Measurements from ENCODE around the gene ATP5PO. TPM values are rescaled to one million over a fixed set of nuclear protein-coding genes. Genes with fewer than 3 reads are reported as not detected.
A peak's percentile ranks its signal among the peaks of the same experiment; 100 is the strongest.

Gene ATP5PO
- total RNA-seq, 4 donors from 2014 or later: 133 to 311 (median 214) TPM

DNA sequence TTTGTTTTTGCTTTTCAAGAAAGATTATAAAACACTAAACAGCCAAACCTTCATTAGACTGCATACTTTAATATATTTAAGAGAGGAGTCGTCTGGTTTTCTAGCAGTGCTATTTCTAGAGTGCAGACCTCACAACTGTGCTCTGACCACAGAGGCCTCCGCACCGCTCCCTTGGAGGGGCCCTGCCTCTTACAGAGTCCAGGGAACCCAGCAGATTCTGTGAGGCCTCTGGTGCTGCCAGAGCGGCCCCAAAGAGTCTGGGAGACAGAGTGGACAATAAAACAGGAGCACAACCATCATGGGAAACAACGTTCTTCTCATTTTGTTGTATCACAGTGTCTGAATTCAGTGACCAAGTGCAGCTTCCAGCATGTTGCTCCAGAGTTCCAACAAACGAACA, 5.8 kb downstream of the ATP5PO start:
- H3K4me1 ChIP-seq: peaks cover 0 to 27% (median 7%) of the 10 kb centered on the region in 3 donors
- no peaks in the 10 kb centered on the region for H3K27me3 ChIP-seq
- H3K9me3 ChIP-seq: no peaks in the 10 kb centered on the region
- H3K4me3 ChIP-seq: no peak overlapping the region
- peaks cover 6 to 86% of the 10 kb centered on the region in 2 donors for H3K36me3 ChIP-seq
- no peak for ATAC-seq
- no peak overlapping the region for H3K27ac ChIP-seq
- 60 to 78% methylated on average over 1 to 6 of the region's 6 CpGs for WGBS, 2 donors (ENCODE audit: low coverage in 1 of 2)
- no peak for TF ChIP-seq POLR2A (IDR thresholded peaks at IDR 0.05)
- TF ChIP-seq, protein P1, sequence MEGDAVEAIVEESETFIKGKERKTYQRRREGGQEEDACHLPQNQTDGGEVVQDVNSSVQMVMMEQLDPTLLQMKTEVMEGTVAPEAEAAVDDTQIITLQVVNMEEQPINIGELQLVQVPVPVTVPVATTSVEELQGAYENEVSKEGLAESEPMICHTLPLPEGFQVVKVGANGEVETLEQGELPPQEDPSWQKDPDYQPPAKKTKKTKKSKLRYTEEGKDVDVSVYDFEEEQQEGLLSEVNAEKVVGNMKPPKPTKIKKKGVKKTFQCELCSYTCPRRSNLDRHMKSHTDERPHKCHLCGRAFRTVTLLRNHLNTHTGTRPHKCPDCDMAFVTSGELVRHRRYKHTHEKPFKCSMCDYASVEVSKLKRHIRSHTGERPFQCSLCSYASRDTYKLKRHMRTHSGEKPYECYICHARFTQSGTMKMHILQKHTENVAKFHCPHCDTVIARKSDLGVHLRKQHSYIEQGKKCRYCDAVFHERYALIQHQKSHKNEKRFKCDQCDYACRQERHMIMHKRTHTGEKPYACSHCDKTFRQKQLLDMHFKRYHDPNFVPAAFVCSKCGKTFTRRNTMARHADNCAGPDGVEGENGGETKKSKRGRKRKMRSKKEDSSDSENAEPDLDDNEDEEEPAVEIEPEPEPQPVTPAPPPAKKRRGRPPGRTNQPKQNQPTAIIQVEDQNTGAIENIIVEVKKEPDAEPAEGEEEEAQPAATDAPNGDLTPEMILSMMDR (IDR thresholded peaks at IDR 0.05): no peak
- no peak for TF ChIP-seq EP300 (IDR thresholded peaks at IDR 0.05)
- TF ChIP-seq POLR2AphosphoS5 (IDR thresholded peaks at IDR 0.05): no peak

DNA sequence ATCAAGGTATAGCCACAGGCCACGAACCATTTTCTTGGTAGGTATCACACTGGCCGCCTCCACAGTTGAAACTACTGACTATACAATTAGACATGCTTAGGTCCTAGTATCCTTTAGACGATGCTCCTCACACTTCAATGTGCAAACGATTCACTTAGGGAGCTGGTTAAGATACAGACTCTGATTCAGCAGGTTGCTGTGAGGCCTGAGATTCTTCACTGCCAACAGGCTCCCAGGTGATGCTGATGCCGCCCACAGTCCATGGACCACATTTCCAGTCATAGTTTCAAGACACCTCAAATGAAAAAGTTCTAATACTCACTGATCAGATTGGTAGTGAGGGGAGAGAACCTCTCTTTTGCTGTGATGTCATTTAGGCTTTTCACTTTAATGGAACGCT, 6.8 kb downstream of the ATP5PO start:
- Histone ChIP-seq H3K27me3 (no peaks in the 10 kb centered on the region), H3K36me3 (peaks cover 6 to 94% of the 10 kb centered on the region in 2 donors), H3K4me3 (no peak overlapping the region), H3K4me1 (peaks cover 0 to 17% (median 0%) of the 10 kb centered on the region in 3 donors), H3K27ac (no peak overlapping the region), H3K9me3 (no peaks in the 10 kb centered on the region)
- ATAC-seq: no peak
- WGBS, 2 donors (ENCODE audit: low coverage in 1 of 2): 70 to 75% methylated on average over 4 to 5 of the region's 6 CpGs
- TF ChIP-seq EP300 (IDR thresholded peaks at IDR 0.05): no peak
- TF ChIP-seq, protein P1 (IDR thresholded peaks at IDR 0.05): no peak
- TF ChIP-seq POLR2A (IDR thresholded peaks at IDR 0.05): no peak
- no peak for TF ChIP-seq POLR2AphosphoS5 (IDR thresholded peaks at IDR 0.05)

DNA sequence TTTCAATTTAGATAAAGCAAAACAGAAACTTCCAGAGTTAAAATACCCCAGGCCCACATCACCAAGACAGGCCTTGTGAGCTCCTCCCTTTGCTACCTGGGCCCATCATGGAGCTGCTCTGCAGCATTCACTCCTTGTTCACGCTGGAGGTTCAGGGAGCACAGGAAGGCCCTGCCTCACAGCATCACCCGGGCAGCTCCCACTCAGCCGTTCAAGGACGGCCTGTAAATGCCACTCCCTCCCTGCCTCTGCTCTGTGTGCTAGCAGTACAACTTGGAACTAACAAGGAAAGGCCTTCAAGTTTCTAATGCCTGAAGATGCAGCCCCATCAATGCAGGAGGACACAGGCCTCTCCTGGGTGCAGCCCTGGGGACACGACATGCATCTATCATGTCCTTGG, 11.6 kb downstream of the ATP5PO start:
- Histone ChIP-seq H3K4me1 (peaks cover 0 to 22% (median 0%) of the 10 kb centered on the region in 3 donors), H3K36me3 (peaks cover 6 to 76% of the 10 kb centered on the region in 2 donors), H3K4me3 (no peak overlapping the region), H3K27ac (peak overlapping the region in 1 of 4 donors; percentile 36), H3K9me3 (no peaks in the 10 kb centered on the region), H3K27me3 (no peaks in the 10 kb centered on the region)
- TF ChIP-seq, protein P1 (IDR thresholded peaks at IDR 0.05): no peak
- TF ChIP-seq EP300 (IDR thresholded peaks at IDR 0.05): no peak
- no peak for TF ChIP-seq POLR2A (IDR thresholded peaks at IDR 0.05)
- ATAC-seq: no peak
- 20 to 83% methylated on average over 1 to 2 of the region's 5 CpGs for WGBS, 2 donors (ENCODE audit: low coverage in 1 of 2)

DNA sequence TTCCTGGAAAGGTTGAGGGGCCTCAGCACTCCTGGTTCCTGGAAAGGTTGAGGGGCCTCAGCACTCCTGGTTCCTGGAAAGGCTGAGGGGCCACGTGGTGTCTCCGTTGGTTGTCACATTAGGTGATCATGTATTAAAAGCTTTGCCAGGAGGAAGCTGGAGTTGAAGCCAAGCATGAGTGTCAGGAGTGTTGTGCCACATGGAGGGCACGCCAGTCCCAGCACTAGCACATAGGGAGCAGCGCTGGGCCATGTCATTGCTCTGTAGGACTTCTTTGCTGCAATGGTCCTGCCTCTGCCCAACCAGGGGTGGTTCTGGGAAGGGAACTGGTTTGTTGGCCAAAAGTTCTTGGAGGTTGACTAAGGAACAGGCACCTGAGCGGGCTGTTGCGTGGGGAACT, 13.3 kb downstream of the ATP5PO start:
- 92 to 100% methylated on average over 2 to 4 of the region's 6 CpGs for WGBS, 2 donors (ENCODE audit: low coverage in 1 of 2)
- no peak for ATAC-seq
- no peaks in the 10 kb centered on the region for H3K27me3 ChIP-seq
- H3K4me1 ChIP-seq: peaks cover 0 to 30% (median 0%) of the 10 kb centered on the region in 3 donors
- TF ChIP-seq POLR2AphosphoS5 (IDR thresholded peaks at IDR 0.05) (no peak), POLR2A (IDR thresholded peaks at IDR 0.05) (no peak), EP300 (IDR thresholded peaks at IDR 0.05) (no peak)
- TF ChIP-seq, protein P1 (IDR thresholded peaks at IDR 0.05): no peak
- H3K4me3 ChIP-seq: no peak overlapping the region
- no peaks in the 10 kb centered on the region for H3K9me3 ChIP-seq
- H3K27ac ChIP-seq: peak overlapping the region in 2 of 4 donors; percentile 37 to 45
- peaks cover 0 to 59% of the 10 kb centered on the region in 2 donors for H3K36me3 ChIP-seq
